HG02623 (cell line): ENCODE results near the gene SORCS2.

Experiments
- ATAC-seq: cut with Tn5 transposase; IDR thresholded peaks from one replicate; pipeline ENCODE4 v1.9.1; 2021; ENCODE audit warnings: moderate library complexity; ENCODE audit not compliant: unreplicated experiment

SORCS2 gene

GRCh38 chr4:7691982-7692381 lies 499.6 kb downstream of the SORCS2 start:
- ATAC-seq = no peak

DNA sequence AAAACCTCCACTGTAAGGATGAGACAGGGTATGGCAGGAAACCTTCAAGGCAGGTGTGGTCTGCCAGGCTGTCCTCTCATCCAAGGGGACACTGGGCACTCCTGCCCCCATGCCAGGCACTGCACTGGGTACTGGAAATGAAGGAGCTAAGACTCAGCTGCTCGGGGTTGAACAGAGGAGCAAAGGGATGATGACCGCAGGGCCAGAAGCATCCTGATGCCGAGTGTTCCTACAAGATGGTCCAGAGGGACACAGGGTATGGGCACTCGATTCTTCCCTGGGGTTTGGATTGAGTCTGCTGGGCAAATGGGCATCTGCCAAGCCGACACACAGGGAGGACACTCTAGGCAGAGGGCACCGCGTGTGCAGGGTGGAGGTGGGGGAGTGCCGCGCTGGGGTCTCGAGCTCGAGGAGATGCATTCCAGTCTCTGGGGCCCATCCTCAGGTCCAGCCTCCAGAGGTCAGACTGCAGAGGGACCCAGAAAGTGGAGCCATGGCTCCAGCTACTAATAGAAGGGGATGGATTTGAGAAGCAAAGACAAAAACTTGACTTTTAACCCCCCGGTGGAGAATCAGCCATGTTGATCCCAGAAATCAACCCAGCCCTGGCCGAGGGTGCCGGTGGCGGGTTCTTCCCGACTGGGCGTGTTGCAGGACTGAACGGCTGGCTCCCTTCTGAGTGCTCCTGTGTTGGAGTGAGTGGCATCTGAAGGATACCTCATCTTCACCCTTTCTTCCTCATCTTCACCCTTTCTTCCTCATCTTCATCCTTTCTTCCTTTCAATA lies 500.3 kb downstream of the SORCS2 start:
- ATAC-seq = no peak

DNA sequence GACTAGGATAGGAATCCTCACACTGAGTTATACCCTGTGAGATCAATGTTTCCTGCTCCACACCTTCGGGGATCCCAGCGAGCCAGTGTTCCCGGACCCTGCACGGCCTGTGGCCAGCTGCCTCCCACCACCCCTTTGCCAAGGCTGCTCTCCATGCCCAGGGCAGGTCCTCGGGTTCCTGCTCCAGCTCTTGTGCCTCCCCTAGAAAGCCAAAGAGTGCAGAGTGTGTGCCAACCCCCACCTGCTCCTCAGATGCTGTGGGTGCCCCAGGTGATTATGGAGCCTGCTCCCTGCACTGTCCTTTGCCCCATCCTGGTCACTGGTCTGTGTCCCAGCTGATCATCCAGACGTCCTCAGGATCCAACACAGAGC lies 500.9 kb downstream of the SORCS2 start:
- ATAC-seq = no peak

- ATAC-seq = no peak
These were observed 501.4 kb downstream of the SORCS2 start for GRCh38 chr4:7693711-7694110.

- ATAC-seq = no peak
These were observed 502.0 kb downstream of the SORCS2 start for GRCh38 chr4:7694324-7694723.

DNA sequence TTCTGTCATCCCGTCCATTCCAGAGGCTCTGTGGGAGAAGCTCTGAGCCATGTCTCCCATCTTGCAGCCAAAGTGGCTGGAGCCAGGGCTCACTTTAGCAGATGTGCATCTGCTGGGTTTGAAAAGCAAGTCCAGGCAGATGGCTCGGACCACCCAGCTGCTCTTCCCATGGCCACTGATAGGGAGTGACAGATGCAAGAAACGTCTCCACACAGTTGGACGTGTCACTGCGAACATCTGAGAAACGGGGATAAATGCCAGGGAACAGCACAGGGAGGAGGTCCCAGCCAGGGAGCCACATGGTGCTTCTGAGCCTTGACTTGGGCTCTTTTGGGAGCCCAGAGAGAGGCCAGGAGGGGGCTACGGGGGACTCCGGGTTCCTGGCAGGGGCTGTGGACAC lies 505.0 kb downstream of the SORCS2 start:
- ATAC-seq = no peak

DNA sequence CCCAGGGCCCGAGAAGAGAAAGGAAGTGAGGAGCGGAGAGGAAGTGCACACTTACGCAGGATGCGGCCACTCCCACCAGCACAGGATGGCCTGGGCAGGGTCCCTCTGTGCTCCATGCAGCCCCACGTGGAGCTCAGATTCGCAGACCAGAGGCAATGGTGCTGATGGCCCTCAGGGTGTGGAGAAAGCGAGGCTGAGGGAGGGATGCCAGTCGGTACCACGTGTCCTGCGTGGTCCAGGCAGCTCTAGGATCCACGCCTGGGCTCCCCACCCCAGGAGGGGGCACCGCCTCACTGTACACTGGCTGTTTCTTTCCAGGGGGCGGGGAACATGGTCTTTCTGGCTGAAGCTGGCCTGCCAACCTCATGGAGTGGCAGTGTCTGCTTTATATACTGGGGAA lies 505.5 kb downstream of the SORCS2 start:
- ATAC-seq = no peak

DNA sequence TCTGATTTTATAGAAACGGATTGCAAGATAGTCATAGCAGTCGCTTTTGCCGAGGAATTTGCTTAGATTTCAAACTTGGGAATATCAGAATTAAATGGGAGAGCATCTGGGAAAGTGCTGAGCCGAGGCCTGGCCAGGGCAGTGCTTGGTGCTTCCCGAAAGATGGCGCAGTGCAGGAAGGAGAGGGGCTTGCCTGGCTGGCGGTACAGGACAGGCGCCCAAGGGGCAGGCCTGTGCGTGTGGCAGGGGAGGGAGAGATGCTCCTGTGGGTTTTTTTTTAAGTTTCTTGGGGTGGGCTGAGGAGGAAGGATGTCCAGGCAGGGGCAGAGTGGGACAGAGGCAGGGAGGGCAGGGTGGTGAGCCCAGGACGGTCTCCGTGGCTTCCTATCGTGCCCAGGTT lies 506.2 kb downstream of the SORCS2 start:
- no peak for ATAC-seq

DNA sequence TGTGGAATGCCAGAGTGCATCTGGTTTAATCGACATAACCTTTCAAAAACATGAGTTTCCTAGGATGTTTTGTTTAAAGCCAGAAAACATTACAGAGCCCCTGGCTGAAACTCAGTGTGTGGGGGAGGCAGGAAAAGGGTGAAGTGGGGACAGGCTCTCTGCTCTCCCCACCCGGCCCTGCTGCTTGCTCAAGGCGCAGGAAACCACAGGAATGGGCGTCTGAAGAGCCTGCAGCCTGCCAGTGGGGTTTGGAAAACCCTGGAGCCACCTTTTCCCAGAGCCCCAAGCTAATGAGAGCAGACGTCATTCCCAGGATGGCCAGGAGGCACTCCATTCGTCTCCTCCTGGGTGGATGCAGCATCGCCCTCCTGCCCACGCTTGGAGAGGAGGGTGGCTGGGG lies 506.7 kb downstream of the SORCS2 start:
- ATAC-seq = no peak

GRCh38 chr4:7699825-7700224 lies 507.5 kb downstream of the SORCS2 start:
- no peak for ATAC-seq

DNA sequence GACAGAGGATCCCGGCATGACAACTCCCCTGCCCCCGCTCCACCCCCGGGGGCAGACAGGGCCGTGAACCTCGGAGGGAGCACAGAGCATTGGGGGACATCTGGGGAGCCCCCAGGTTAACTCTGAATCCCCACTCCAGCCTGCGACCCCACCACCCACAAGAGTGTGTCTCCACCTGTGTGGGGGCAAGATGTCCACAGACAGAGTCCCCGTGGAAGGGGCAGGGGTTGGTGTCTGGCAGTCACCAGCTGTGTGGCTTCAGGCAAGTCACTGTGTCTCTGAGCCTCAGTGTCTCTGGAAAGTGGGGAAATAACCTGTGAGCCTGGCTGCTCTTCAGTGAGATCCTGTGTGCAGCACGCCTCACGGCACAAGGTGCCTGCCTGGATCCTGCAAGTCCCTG lies 508.3 kb downstream of the SORCS2 start:
- no peak for ATAC-seq

DNA sequence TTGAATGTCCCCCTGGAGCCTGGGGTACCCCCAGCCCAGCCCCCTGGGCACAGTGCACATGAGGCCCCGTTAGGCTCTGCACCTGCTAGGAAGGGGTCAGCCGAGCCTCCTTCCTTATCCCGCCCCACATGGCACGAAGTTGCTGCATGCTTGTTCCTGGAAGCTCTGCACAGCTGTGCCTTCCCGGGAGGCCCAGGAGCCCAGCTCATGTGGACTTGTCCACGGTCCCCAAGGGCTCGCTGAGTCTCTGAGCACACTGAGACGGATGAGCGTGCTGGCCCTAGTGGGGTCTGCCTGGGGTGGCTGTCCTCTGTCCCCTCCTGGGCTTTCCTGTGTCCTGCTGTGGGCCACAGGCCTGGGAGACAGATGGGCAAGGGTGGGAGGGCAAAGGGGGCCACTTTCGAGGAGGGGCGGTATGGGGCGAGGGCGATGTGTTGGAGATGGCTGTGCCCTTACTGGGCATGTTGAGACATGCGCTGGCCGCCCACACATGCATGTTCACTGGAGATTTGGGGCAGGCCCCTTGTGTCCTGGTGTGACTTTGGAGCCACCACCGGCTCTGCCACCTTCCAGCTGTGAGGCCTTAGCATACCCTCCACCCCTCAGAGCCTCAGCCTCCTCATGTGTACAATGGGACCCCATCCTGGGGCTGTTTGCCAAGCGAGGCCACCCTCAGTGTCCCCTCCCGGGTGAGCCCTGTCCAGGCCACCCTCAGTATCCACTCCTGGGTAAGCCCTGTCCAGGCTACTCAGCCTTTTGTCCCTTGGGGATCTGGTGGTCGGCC lies 509.7 kb downstream of the SORCS2 start:
- ATAC-seq = no peak

GRCh38 chr4:7703688-7704087 lies 511.4 kb downstream of the SORCS2 start:
- ATAC-seq = no peak

DNA sequence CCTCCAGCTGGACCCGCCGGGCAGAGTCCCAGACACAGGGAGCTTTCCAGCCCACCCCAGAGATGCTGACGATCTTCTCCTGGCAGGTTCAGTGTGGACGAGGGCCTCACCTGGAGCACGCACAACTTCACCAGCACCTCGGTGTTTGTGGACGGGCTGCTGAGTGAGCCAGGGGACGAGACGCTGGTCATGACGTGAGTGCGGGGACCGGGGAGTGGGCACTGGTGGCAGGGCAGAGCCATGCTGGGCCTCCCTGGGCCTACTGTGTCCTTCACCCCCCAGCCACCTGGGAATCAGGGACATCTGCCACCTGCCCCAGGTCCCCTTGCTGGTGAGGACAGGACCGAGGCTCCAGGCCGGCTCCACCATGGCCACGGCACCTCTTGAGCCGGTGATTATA lies 511.8 kb downstream of the SORCS2 start:
- ATAC-seq = no peak

DNA sequence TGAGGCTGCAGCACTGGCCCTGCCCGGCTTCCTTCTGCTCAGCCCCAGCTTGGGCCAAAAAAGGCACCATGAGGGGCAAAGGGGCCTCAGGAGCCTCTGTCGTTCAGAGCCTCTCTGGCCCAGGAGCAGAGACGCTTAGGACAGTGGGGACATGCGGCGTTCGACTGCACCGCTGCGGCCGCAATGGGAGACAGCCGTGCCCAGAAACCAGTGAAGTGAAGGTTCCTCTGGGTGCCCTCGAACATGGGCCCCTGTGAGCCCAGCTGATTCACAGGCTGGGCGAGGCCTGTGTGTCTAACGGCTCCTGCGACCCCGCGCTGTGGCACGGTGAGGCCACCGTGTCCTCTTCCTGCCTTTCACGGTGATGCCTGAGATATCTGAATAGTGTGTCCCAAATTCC lies 512.3 kb downstream of the SORCS2 start:
- ATAC-seq = no peak

DNA sequence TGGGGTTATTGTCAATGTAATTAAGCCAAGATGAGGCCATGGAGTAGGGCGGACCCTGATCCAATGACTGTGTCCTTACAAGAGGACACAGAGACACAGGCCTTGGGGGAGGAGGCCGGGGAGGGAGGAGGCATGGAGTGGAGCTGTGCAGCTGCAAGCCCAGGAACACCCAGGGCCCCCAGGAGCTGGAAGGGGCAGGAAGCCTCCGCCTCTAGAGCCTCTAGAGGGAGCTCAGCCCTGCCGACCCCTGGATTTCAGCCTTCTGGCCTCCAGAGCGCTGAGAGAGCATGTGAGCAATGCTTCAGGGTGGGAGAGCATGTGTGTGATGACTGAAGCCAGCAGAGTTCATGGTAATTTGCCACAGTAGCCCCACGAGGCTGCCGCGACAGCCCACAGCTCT lies 512.7 kb downstream of the SORCS2 start:
- ATAC-seq = no peak

DNA sequence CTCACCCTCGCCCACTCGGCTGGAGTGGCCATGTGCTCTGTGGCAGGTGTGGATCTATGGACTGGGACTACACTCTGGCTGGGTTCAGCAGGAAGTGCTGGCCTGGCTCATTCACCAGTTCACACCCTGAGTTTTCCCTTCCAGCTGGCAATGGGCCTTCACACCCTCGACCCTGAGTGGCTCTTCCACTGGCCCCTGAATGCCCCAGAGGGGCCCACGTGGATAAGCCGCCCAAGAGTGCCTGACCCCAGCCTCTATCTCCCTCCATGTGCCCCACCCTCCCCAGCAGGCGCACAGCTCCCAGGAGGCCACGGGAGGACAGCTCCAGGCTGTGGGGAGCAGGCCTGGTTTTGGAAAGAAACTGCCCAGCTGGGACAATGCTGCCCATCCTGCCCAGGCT lies 513.3 kb downstream of the SORCS2 start:
- no peak for ATAC-seq

- ATAC-seq = no peak
These were observed 515.9 kb downstream of the SORCS2 start for GRCh38 chr4:7708238-7708637.

DNA sequence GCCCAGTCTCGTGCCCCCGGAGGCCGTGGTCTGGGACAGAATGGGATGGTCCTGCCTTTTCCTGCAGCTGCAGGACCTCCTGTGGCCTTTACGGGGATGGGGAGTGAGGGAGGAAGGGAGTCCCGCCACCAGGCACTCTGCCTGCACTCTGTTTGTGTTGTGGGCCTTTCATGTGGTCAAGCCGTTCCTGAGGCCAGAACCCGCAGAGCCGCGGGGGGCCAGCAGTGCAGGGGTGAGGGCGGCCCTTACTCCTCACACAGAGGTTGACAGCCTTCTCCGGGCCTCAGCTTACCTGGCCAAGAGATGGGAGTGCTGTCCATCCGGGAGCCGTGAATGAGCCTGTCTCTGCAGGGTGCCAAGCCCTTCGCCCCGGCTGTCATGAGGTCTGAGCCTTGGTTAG lies 516.6 kb downstream of the SORCS2 start:
- ATAC-seq = no peak

DNA sequence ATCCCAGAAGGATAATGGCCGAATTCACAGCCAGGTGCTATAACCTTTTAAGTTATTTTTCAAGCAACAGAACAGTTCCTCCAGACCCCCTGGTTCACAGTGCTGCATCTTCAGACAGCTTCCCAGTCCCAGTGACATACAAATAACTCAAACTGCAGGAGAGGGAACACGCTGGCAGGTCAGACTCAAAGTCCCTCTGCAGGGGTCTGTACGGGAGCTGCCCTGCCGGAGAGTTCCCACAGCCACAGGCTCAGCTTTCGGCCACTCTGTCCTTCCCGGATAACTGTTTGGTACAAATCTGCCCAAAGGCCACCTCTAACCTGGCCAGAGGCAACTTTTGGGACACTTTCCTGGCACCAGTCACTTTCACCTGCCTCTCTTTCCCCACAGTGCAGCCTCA lies 517.1 kb downstream of the SORCS2 start:
- no peak for ATAC-seq

- ATAC-seq = no peak
These were observed 517.8 kb downstream of the SORCS2 start for GRCh38 chr4:7710126-7710525.

GRCh38 chr4:7710576-7711306 lies 518.4 kb downstream of the SORCS2 start:
- ATAC-seq = no peak
